Adipose tissue (tissue), 3 donors: ENCODE data around the gene NHS. TPM values are rescaled to one million over a fixed set of nuclear protein-coding genes. Genes with fewer than 3 reads are reported as not detected.

Experiments
- H3K27ac ChIP-seq: one replicate; pipeline ENCODE4 v1.5.1; 2013; ENCODE audit warnings: low read depth, low read length
- WGBS, 3 donors: extraction: QIAGEN DNeasy Blood & Tissue Kit; methylation state at CpG; one replicate each; pipeline ENCODE4 v1.1.7; 2013; 5-methylcytosine and 5-hydroxymethylcytosine counted together
- polyA plus RNA-seq, 3 donors: library from polyadenylated mRNA; stranded (reverse); fragments of 200-250 nt; gene quantifications; one replicate each; pipeline ENCODE4 v1.2.3, GENCODE V29; 2013
- donor health status: healthy with polysubstance abuse.
- donor health status: Bipolar disorder and iron deficiency.
- donor health status: healthy.

The NHS gene
- polyA plus RNA-seq, 3 donors = 0.24 to 2.0 (median 1.8) TPM

- H3K27ac ChIP-seq = no peak overlapping the region
- 43 to 71% (median 56%) methylated on average over 1 of the region's 1 CpG for WGBS, 3 donors
Observed at GRCh38 chrX:17710871-17711301, 335.9 kb downstream of the NHS start.

GRCh38 chrX:17713288-17713687 is 338.3 kb downstream of the NHS start:
- 51 to 86% (median 57%) methylated on average over 2 of the region's 2 CpGs for WGBS, 3 donors
- no peak overlapping the region for H3K27ac ChIP-seq

GRCh38 chrX:17718649-17719165 is 343.7 kb downstream of the NHS start:
- H3K27ac ChIP-seq = no peak overlapping the region

- H3K27ac ChIP-seq = no peak overlapping the region
- whole genome bisulfite sequencing, 3 donors = 58 to 84% (median 68%) methylated on average over 6 of the region's 6 CpGs
Observed at GRCh38 chrX:17719711-17720110, 344.7 kb downstream of the NHS start.

GRCh38 chrX:17721715-17722114 is 346.7 kb downstream of the NHS start:
- H3K27ac ChIP-seq = no peak overlapping the region
- WGBS, 3 donors = 67 to 89% (median 84%) methylated on average over 4 of the region's 4 CpGs

- no peak overlapping the region for H3K27ac ChIP-seq
- 70 to 90% (median 74%) methylated on average over 2 of the region's 2 CpGs for WGBS, 3 donors
Observed at GRCh38 chrX:17725181-17725580, 350.2 kb downstream of the NHS start.

GRCh38 chrX:17732138-17732783 is 357.3 kb downstream of the NHS start:
- H3K27ac ChIP-seq = no peak overlapping the region
- 78 to 90% (median 89%) methylated on average over 14 to 16 of the region's 16 CpGs for WGBS, 3 donors

GRCh38 chrX:17735406-17735805 is 360.4 kb downstream of the NHS start:
- no peak overlapping the region for H3K27ac ChIP-seq
- 24 to 62% (median 61%) methylated on average over 5 of the region's 5 CpGs for WGBS, 3 donors

- 54 to 63% (median 61%) methylated on average over 4 to 5 of the region's 5 CpGs for WGBS, 3 donors
Observed at GRCh38 chrX:17736478-17736855, 361.5 kb downstream of the NHS start.

GRCh38 chrX:17736856-17737709 is 362.1 kb downstream of the NHS start, which contains the start of gene SCML1:
SCML1 (plus strand) TSS chrX:17737493; CDS start chrX:17744187, 6,694 bp downstream.
- H3K27ac ChIP-seq = no peak within 1 kb of the TSS
- WGBS, 3 donors = 1 to 42% (median 1%) methylated on average over 39 to 60 of the region's 67 CpGs

More at GRCh38 chrX:17736478-17736855, 361.5 kb downstream of the NHS start:
- H3K27ac ChIP-seq = no peak overlapping the region

- 0 to 40% (median 0%) methylated on average over 15 of the region's 15 CpGs for WGBS, 3 donors
- H3K27ac ChIP-seq = no peak overlapping the region
Observed at GRCh38 chrX:17737710-17737985, 362.6 kb downstream of the NHS start.

GRCh38 chrX:17737986-17738713 is 363.1 kb downstream of the NHS start:
- 1 to 27% (median 1%) methylated on average over 42 to 45 of the region's 45 CpGs for WGBS, 3 donors
- no peak overlapping the region for H3K27ac ChIP-seq

GRCh38 chrX:17738737-17739535 is 363.9 kb downstream of the NHS start:
- no peak overlapping the region for H3K27ac ChIP-seq
- WGBS, 3 donors = 15 to 45% (median 20%) methylated on average over 6 of the region's 6 CpGs

GRCh38 chrX:17740137-17741122 is 365.4 kb downstream of the NHS start:
- no peak overlapping the region for H3K27ac ChIP-seq
- 72 to 87% (median 77%) methylated on average over 11 of the region's 11 CpGs for WGBS, 3 donors

- H3K27ac ChIP-seq = no peak overlapping the region
- WGBS, 3 donors = 48 to 84% (median 66%) methylated on average over 9 of the region's 9 CpGs
Observed at GRCh38 chrX:17741123-17741511, 366.1 kb downstream of the NHS start.

GRCh38 chrX:17743913-17744312 is 368.9 kb downstream of the NHS start:
- no peak overlapping the region for H3K27ac ChIP-seq
- WGBS, 3 donors = 31 to 44% (median 40%) methylated on average over 2 of the region's 2 CpGs

GRCh38 chrX:17744896-17745523 is 370.0 kb downstream of the NHS start:
- no peak overlapping the region for H3K27ac ChIP-seq
- WGBS, 3 donors = 46 to 93% (median 72%) methylated on average over 2 of the region's 2 CpGs
